ENCODE results near the gene ADCY4. TPM values are rescaled to one million over a fixed set of nuclear protein-coding genes. Genes with fewer than 3 reads are reported as not detected.

Gene ADCY4
- total RNA-seq, 1 donor from 2014 or later, result 8.0 TPM

DNA sequence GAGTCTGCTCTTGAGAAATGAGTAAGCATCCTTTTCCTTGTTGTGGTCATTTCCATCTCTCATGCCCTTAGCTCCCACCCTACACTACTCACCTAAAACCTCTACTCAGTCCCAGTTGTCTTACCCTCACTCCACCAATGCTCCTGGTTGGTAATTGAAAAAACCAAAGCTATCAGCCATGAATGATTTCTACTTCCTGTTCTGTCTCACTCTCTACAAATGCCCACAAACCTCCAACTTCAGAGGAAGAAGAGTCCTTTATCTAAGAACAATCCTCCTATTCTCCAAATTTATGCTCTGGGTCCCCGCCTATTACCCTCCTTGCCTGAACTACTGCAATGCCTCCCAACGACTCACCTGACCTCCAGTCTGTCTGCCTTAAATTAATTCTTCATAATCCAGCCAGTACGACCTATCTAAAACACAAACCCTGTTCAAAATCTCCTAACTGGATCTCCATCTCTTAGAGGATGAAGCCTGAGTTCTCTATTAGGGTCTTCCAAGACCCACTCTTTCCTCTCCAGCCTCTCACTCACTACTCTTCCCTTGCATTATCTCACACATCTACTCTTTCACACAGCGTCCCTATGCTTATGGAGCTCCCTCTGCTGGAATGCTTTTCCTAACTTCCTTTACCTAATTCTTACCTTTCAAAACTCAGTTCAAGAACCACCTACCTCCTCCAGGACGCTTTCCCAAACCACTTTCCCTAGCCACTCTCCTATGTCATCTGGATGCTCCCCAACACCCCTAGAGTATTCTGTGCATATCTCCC, 37.5 kb downstream of the ADCY4 start:
- no peak overlapping the region for H3K4me3 ChIP-seq (ENCODE audit: low read depth, low read length)
- no peak for DNase-seq (ENCODE audit: low read depth)

DNA sequence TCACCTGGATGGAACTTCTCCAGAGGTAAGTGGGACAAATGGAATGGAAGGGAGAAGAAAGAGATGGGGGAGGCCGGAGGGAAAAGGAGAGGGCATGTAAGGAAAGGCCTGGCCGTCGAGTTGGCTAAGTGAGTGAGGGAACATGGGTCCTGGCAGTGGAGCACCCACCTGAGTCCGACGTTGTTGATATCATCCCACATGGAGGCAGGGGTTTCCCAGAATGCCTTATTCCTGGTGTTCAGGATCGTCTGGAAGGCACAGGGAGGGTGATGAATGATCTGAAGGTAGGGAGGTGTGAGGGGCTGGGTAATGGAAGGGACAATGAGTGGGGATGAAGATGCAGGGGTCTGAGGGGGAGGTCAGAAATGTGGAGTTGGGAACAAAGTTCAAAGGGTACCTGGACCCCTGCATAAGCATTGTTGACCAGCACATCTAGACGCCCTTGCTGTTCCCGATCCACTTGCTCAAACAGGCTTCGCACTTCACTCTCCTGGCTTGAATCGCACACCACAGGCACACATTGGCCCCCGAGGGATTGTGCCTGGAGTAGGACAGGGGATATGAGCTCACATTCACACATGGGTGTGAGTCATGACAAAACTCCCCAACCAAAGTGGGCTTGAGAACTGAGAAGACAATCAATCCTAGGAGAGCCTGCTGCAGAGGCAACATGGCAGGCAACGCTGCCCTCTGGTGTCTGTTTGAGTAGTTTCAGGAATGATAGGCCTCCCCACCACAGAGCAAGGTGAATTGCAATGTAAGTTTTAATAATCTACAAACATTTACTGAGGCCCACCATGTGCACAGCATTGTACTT, 38.3 kb downstream of the ADCY4 start:
- peak; percentile 64 for DNase-seq (ENCODE audit: low read depth)
- TF ChIP-seq, protein P1, sequence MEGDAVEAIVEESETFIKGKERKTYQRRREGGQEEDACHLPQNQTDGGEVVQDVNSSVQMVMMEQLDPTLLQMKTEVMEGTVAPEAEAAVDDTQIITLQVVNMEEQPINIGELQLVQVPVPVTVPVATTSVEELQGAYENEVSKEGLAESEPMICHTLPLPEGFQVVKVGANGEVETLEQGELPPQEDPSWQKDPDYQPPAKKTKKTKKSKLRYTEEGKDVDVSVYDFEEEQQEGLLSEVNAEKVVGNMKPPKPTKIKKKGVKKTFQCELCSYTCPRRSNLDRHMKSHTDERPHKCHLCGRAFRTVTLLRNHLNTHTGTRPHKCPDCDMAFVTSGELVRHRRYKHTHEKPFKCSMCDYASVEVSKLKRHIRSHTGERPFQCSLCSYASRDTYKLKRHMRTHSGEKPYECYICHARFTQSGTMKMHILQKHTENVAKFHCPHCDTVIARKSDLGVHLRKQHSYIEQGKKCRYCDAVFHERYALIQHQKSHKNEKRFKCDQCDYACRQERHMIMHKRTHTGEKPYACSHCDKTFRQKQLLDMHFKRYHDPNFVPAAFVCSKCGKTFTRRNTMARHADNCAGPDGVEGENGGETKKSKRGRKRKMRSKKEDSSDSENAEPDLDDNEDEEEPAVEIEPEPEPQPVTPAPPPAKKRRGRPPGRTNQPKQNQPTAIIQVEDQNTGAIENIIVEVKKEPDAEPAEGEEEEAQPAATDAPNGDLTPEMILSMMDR (conservative IDR thresholded peaks at IDR 0.05; ENCODE audit: low read depth, low read length), result peak; percentile 86
- H3K4me3 ChIP-seq (ENCODE audit: low read depth, low read length), result no peak overlapping the region

More for the DNA sequence above, 37.5 kb downstream of the ADCY4 start:
- TF ChIP-seq, protein P1 (conservative IDR thresholded peaks at IDR 0.05; ENCODE audit: low read depth, low read length), result peak; percentile 73

DNA sequence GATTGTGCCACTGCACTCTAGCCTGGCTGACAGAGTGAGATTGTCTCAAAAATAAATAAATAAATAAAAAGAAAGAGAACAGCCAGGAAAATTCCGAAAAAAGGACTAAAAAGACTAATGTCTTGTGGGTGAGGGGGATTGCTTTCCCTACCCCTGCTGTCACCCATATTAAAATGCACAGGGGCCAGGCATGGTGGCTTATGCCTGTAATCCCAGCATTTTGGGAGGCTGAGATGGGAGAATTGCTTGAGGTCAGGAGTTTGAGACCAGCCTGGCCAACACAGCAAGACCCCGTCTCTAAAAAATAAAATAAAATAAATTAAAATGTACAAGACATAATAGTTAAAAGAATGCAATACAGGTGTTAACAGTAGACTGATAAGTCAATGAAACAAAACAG, 41.3 kb downstream of the ADCY4 start:
- no peak overlapping the region for H3K4me3 ChIP-seq (ENCODE audit: low read depth, low read length)
- TF ChIP-seq, protein P1 (conservative IDR thresholded peaks at IDR 0.05; ENCODE audit: low read depth, low read length), result no peak
- no peak for DNase-seq (ENCODE audit: low read depth)

DNA sequence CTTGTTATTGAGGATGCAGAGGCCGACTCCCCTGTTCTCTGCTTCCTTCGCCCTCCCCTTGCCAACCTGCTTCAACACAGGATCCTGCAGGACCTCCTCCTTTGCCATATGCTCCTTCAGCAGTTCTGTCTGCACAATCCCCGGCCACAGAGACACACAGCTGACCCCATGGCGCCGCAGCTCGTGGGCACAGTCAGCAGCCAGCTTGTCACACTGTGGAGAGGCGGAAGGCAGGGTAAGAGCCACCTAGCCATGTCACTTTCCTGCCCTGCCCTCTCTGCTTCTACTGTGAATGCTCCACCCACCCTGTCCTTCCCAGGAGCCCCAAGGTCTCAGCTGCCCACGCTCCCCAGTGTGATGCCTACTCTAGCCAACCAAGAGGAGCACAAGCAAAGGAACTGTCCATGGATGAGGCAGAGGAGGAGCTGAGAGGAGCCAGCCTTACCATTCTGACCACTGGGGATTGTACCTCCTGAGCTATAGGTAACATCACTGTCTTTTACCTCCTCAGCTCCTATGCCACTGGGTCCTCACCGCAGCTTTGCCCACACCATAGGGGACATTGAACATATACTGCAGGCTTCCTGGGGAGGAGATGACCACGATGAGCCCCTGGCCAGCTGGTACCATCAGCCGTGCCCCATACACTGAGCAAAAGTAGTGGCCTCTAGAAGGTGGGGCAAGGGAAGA, 42.6 kb downstream of the ADCY4 start:
- no peak overlapping the region for H3K4me3 ChIP-seq (ENCODE audit: low read depth, low read length)
- no peak for DNase-seq (ENCODE audit: low read depth)
- TF ChIP-seq, protein P1 (conservative IDR thresholded peaks at IDR 0.05; ENCODE audit: low read depth, low read length), result no peak

DNA sequence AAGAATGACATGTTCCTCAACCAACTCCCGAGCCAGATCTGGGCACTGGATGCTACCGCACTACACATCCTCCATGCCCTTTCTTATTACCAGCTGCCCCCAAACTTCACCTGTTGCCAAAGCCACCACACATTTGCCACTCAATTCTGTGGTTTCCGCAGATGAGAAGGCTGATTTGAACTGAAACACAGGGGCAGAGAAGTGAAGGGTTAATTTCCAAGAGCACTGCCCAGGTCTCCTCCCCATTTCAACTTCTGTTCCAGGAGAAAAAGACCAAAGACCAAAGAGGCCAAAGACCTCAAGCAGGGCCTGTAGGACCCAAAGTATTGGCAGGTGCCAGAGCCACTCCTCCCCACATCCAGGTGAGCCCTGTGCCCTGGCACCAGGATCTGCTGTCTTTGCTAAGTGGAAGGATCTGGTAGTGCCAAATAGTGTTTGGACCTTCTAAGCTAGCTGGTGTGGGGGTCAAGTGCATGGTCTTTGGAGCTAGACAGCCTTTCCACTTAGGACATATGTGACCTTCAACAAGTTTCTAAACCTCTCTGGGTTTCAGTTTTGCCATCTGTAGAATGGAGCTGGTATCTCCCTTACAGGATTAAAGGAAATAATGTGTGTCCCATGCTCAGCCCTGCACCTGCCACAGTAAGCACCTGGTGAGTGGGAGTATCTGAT, 43.3 kb downstream of the ADCY4 start:
- no peak for DNase-seq (ENCODE audit: low read depth)
- no peak overlapping the region for H3K4me3 ChIP-seq (ENCODE audit: low read depth, low read length)
- TF ChIP-seq, protein P1 (conservative IDR thresholded peaks at IDR 0.05; ENCODE audit: low read depth, low read length), result no peak

DNA sequence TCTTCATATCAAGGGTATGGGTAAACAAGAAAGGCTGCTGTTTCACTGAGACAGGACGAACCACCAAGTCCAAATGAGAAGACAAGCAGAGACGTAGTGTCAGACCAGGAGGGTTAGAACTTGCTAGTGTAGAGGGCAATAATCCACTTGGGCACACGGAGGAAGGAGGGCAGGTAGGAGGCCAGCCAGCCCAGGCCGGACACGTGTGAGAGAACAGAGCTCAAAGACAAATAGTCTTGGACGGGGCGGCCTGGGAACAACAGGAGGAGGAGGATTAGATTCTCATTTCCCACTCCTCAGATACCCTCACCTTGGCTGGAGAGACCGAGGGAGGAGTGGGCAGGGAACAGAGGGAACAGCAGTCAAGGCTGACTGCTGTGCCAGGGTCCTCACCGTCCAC, 44.1 kb downstream of the ADCY4 start:
- no peak overlapping the region for H3K4me3 ChIP-seq (ENCODE audit: low read depth, low read length)
- DNase-seq (ENCODE audit: low read depth), result no peak
- TF ChIP-seq, protein P1 (conservative IDR thresholded peaks at IDR 0.05; ENCODE audit: low read depth, low read length), result no peak

All from epithelial cell of proximal tubule (primary cell).